Measurements from ENCODE around the gene RRP12. TPM values are rescaled to one million over a fixed set of nuclear protein-coding genes. Genes with fewer than 3 reads are reported as not detected.

Gene RRP12, protein sequence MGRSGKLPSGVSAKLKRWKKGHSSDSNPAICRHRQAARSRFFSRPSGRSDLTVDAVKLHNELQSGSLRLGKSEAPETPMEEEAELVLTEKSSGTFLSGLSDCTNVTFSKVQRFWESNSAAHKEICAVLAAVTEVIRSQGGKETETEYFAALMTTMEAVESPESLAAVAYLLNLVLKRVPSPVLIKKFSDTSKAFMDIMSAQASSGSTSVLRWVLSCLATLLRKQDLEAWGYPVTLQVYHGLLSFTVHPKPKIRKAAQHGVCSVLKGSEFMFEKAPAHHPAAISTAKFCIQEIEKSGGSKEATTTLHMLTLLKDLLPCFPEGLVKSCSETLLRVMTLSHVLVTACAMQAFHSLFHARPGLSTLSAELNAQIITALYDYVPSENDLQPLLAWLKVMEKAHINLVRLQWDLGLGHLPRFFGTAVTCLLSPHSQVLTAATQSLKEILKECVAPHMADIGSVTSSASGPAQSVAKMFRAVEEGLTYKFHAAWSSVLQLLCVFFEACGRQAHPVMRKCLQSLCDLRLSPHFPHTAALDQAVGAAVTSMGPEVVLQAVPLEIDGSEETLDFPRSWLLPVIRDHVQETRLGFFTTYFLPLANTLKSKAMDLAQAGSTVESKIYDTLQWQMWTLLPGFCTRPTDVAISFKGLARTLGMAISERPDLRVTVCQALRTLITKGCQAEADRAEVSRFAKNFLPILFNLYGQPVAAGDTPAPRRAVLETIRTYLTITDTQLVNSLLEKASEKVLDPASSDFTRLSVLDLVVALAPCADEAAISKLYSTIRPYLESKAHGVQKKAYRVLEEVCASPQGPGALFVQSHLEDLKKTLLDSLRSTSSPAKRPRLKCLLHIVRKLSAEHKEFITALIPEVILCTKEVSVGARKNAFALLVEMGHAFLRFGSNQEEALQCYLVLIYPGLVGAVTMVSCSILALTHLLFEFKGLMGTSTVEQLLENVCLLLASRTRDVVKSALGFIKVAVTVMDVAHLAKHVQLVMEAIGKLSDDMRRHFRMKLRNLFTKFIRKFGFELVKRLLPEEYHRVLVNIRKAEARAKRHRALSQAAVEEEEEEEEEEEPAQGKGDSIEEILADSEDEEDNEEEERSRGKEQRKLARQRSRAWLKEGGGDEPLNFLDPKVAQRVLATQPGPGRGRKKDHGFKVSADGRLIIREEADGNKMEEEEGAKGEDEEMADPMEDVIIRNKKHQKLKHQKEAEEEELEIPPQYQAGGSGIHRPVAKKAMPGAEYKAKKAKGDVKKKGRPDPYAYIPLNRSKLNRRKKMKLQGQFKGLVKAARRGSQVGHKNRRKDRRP (N-terminal part only)
- polyA plus RNA-seq (ENCODE audit: insufficient read length in 3 of 3) = 10 to 100 TPM; 26.3 to 34.6 (median 26.7) TPM
- long read RNA-seq, donor 1, full-length matches to known transcripts = 2 of 2 reads
- long read RNA-seq, donor 1, partial matches to known transcripts = 0 of 2 reads
- long read RNA-seq, donor 1, other reads (novel, unspliced or antisense) = 0 of 2 reads
- long read RNA-seq, donor 2, full-length matches to known transcripts = 1 of 297 reads
- long read RNA-seq, donor 2, partial matches to known transcripts = 296 of 297 reads
- long read RNA-seq, donor 2, other reads (novel, unspliced or antisense) = 0 of 297 reads
- long read RNA-seq, donor 3, full-length matches to known transcripts = 7 of 7 reads
- long read RNA-seq, donor 3, partial matches to known transcripts = 0 of 7 reads
- long read RNA-seq, donor 3, other reads (novel, unspliced or antisense) = 0 of 7 reads
- long read RNA-seq, donor 4, partial matches to known transcripts = 151 of 151 reads
- long read RNA-seq, donor 4, other reads (novel, unspliced or antisense) = 0 of 151 reads
- long read RNA-seq, donor 5, full-length matches to known transcripts = 2 of 126 reads
- long read RNA-seq, donor 5, partial matches to known transcripts = 5 of 126 reads
- long read RNA-seq, donor 5, other reads (novel, unspliced or antisense) = 119 of 126 reads
- long read RNA-seq, donor 6, full-length matches to known transcripts = 7 of 7 reads
- long read RNA-seq, donor 6, partial matches to known transcripts = 0 of 7 reads
- long read RNA-seq, donor 6, other reads (novel, unspliced or antisense) = 0 of 7 reads
- long read RNA-seq, donor 7, full-length matches to known transcripts = 3 of 207 reads
- long read RNA-seq, donor 7, partial matches to known transcripts = 204 of 207 reads
- long read RNA-seq, donor 7, other reads (novel, unspliced or antisense) = 0 of 207 reads
- long read RNA-seq, donor 8 = 0 reads
- long read RNA-seq, donor 9, full-length matches to known transcripts = 4 of 4 reads
- long read RNA-seq, donor 9, partial matches to known transcripts = 0 of 4 reads
- long read RNA-seq, donor 9, other reads (novel, unspliced or antisense) = 0 of 4 reads
- long read RNA-seq, donor 10, full-length matches to known transcripts = 4 of 4 reads
- long read RNA-seq, donor 10, partial matches to known transcripts = 0 of 4 reads
- long read RNA-seq, donor 10, other reads (novel, unspliced or antisense) = 0 of 4 reads
- long read RNA-seq, donor 11, full-length matches to known transcripts = 1 of 1 reads
- long read RNA-seq, donor 11, partial matches to known transcripts = 0 of 1 reads
- long read RNA-seq, donor 11, other reads (novel, unspliced or antisense) = 0 of 1 reads
- long read RNA-seq, donor 12, full-length matches to known transcripts = 2 of 8 reads
- long read RNA-seq, donor 12, partial matches to known transcripts = 6 of 8 reads
- long read RNA-seq, donor 12, other reads (novel, unspliced or antisense) = 0 of 8 reads
- long read RNA-seq, donor 13, partial matches to known transcripts = 22 of 23 reads
- long read RNA-seq, donor 13, other reads (novel, unspliced or antisense) = 0 of 23 reads
- long read RNA-seq, donor 14 = 0 reads
- long read RNA-seq, donor 15, full-length matches to known transcripts = 1 of 340 reads
- long read RNA-seq, donor 15, partial matches to known transcripts = 339 of 340 reads
- long read RNA-seq, donor 15, other reads (novel, unspliced or antisense) = 0 of 340 reads
- long read RNA-seq, donor 16, partial matches to known transcripts = 0 of 4 reads
- long read RNA-seq, donor 16, other reads (novel, unspliced or antisense) = 0 of 4 reads

DNA sequence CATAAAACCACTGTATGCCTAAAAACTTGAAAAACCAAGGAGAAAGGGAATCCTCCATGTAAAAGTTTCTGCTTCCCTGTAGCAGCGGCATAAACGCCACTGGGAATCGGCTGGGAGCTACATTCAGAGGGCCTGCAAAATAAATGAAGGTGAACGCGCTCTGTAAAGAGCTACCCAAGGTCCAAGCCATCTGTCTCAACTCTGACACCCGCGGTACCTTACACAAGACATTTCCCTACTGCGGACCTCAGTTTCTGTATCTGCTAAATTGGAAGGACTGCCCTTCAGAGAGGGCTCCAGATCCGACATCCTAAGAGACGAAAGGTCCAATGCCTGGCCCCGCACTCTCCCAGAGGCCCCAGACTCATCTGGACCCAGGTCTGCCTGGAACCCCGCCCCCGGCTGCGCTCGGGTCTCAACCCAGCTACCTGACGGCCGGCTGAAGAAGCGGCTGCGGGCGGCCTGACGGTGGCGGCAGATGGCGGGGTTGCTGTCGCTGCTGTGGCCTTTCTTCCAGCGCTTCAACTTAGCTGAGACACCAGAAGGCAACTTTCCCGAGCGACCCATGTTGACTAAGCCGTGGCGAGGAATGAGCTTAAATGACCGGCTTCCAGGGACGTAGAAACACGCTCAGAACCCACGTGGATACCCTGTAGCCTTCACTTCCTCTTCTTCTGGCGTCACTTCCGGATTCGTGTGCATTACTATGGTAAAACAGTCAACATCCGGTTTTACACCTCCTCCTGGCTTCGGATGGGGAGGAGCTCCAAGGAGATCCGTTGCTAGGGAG is at the start of gene RRP12:
Gene RRP12 (minus strand): TSS at position 676 of the 790 bp plus-strand sequence. CDS start 109 bp downstream, at position 567.
- peak; percentile 99 for DNase-seq

- DNase-seq = no peak
These were observed 49.7 kb upstream of the RRP12 start for GRCh38 chr10:97450828-97451227.

GRCh38 chr10:97445722-97446639 is 44.8 kb upstream of the RRP12 start, which contains the start of the genes EXOSC1 and ZDHHC16:
EXOSC1 (minus strand) TSS chr10:97446006; CDS start chr10:97445985, 21 bp downstream.
ZDHHC16 (plus strand) TSS chr10:97446175; CDS start chr10:97451676, 5,501 bp downstream.
- peak; percentile 96 for DNase-seq

GRCh38 chr10:97445357-97445721 is 44.2 kb upstream of the RRP12 start:
- no peak for DNase-seq

DNA sequence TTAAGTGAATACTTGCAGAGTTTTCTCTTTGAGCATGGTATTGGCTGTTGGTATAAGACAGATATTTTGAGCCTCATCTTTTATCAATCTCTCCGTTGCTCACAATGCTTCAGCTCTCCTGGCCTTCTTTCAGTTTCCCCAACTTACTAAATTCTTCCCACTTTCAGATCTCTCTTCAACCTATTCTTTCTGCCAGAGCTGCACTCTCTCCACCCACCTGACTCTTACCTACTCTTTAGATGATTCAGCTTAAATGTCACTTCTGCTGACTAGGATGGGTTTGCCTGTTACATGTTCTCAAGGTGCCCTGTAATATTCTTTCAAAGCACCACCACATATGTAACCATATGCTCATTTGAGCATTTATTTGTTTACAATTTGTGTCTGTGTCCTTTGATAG is 43.1 kb upstream of the RRP12 start:
- DNase-seq = no peak

DNA sequence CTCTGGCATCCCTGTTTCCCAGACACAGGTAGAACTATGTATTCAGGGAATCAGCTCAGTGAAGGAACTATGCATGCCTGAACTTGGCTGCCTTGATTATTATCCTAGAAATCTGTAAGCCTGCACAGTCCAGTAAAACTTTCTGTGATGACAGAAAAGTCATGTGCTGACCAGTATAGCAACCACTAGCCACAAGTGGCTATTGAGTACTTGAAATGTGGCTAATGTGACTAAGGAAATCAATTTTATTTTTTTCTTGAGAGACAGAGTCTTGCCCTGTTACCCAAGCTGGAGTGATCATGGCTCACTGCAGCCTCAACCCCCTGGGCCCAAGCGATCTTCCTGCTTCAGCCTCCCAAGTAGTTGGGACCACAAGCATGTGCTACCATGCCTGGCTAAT is 41.1 kb upstream of the RRP12 start:
- no peak for DNase-seq

GRCh38 chr10:97435211-97435610 is 34.1 kb upstream of the RRP12 start:
- DNase-seq = no peak

GRCh38 chr10:97434557-97434956 is 33.4 kb upstream of the RRP12 start:
- DNase-seq = no peak

DNA sequence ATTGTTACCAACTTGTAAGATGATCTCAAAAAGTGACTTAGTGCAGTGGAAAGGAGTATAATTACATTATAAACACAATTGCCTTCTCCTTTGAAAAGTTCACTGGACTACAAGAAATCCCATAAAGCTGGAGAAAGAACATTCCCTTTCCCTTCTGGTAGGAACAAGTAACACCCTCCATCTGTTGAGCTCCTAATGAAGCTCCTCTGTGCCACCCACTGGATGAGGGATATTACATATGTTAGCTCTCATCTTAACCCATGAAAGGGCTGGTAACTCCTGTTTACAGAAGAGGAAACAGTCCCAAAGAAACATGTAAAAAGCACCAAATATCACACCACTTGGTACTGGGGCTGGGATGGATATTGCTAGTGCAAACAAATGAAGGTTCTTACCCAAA is 32.9 kb upstream of the RRP12 start:
- DNase-seq = no peak

DNA sequence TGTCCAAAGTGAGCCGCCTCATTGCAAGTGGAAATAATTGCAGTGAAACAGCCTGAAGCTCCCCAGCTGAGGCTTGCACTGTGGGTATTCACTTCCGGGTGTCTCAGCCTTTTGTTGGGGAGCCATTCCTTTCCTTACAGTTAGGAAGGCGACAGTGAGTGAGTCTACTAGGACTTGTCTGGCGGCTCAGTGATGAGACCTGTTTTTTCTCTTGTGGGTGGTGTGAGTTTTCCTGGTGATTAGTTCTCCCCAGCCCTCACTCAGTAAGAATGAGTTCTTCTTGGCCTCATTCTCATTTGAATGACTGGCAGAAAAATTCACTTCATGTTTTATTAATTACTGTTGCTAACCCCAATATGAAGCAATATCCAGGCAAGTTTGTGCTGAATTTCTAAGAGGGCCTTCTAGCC is 27.4 kb upstream of the RRP12 start:
- DNase-seq = no peak

- no peak for DNase-seq
These were observed 26.5 kb upstream of the RRP12 start for GRCh38 chr10:97427571-97428179.

DNA sequence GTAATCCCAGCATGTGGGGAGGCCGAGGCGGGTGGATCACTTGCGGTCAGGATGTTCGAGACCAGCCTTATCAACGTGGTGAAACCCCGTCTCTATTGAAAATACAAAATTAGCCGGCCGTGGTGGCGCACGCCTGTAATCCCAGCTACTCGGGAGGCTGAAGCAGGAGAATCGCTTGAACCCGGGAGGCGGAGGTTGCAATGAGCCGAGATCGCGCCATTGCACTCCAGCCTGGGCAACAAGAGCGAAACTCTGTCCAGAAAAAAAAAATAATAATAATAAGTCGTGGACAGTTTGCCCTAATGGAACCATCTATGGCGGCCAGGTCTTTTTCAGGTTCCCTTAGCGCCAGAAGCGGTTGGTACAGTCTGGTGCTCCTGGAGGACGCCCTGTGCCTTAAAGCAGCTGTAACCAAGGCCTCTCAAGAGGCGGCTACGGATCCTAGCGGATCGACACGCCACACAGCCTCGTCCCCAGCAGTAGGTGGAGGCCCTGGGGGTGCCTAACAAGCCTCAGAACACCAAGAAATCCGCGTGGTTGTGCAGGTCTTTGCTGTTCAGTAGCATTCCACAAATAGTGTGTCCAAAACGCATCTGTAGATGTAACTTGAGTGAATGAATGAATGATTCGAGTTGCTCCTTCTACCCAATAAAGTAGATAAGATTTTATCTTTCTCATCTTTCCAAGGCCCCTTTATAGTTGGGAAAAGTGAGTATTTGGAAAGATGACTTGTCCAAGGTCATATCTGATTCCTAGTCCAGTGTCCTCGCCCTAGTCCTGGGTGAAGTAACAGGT is 25.8 kb upstream of the RRP12 start:
- no peak for DNase-seq

DNA sequence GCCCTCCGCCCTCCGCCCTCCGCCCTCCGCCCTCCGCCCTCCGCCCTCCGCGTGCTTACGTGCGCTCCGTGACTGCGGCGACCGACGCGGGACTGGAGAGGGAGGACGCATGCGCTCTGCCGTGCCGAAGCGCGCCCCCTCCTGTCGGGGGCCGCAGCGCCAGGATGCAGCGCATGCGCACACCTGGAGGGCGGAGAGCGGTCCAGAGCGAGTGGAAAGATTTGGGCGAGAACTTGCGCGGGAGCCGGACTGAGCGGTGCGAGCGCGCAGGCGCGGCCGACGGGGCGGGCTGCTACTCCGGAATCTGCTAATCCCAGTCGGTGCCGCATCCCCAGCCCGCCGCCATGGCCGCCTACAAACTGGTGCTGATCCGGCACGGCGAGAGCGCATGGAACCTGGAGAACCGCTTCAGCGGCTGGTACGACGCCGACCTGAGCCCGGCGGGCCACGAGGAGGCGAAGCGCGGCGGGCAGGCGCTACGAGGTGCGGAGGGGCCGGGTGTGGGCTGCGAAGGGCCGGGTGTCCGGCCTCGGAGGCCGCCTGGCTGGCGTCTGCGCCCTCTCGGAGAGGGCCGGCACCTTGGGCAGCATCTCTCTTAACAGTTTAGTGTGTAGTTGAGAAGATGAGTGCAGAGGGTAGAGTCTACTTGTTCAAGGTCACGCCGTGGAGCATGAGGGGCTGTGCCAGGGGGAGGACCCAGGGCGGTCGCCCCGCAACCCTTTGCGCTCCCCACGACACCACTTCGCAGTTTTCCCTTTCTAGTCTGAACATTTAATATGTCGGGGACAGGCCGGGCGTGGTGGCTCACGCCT is 25.0 kb upstream of the RRP12 start, which contains the start of gene PGAM1:
Gene PGAM1 (plus strand): TSS at position 228 of the 812 bp plus-strand sequence. CDS start 117 bp downstream, at position 345.
- peak; percentile 95 for DNase-seq
